Endothelial cell of umbilical vein (primary cell): ENCODE measurements around the gene ZNF701.
"Not testable (repeated sequence)": the region's sequence is repeated elsewhere in the genome, so short reads cannot be mapped to it uniquely, and the experiment has no call there.

Experiments
- CTCF ChIP-seq, 2 donors: IDR thresholded peaks; 1 replicate in 1 of 2; 2 replicates in 1 of 2; pipeline ENCODE4 v1.5.1; 2011; ENCODE audit warnings: low read length in 2 of 2, mild to moderate bottlenecking in 2 of 2, moderate library complexity in 2 of 2, control low read depth in 1 of 2, inconsistent platforms in 1 of 2, low read depth in 1 of 2; ENCODE audit not compliant: insufficient read depth in 1 of 2; ENCODE audit errors: extremely low read depth in 1 of 2
- EZH2 ChIP-seq: IDR thresholded peaks from 2 replicates; pipeline ENCODE4 v1.6.1; 2012; ENCODE audit warnings: borderline replicate concordance, low read depth, mild to moderate bottlenecking, moderate library complexity, low read length, inconsistent platforms; ENCODE audit not compliant: severe bottlenecking

DNA sequence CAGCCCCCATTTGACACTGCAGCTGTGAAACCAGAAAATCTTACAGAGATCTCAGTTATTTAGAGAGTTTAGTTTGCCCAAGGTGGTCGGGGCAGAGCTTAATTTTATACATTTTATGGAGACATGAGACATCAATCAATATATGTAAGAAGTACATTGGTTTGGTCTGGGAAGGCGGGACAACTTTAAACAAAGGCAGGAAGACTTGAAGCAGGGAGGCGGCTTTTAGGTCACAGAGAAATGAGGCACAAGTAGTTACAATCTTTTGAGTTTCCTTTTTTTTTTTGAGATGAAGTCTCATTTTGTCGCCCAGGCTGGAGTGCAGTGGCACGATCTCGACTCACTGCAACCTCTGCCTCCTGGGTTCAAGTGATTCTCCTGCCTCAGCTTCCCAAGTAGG is 27.5 kb upstream of the ZNF701 start:
- not testable (repeated sequence) for TF ChIP-seq CTCF (IDR thresholded peaks at IDR 0.05; ENCODE audit: extremely low read depth in 1 of 2, insufficient read depth in 1 of 2, low read depth in 1 of 2, low read length in 2 of 2); EZH2
